ENCODE data around the gene DCN. TPM values are rescaled to one million over a fixed set of nuclear protein-coding genes. Genes with fewer than 3 reads are reported as not detected.

Gene DCN
- total RNA-seq, 1 donor from 2014 or later, result 2,230 TPM

Other genes with a start within 250 kb of the DCN start
- not detected in 2 replicates for gene CCER1, start 227.6 kb downstream of the DCN start, total RNA-seq
- gene EPYC, start 177.8 kb downstream of the DCN start, total RNA-seq, result not detected in 2 replicates
- gene KERA, start 124.8 kb downstream of the DCN start, total RNA-seq, result not detected in 2 replicates
- 473 and 481 TPM in 2 replicates for gene LUM, start 71.3 kb downstream of the DCN start, total RNA-seq